ENCODE measurements around the gene MEX3D. TPM values are rescaled to one million over a fixed set of nuclear protein-coding genes. Genes with fewer than 3 reads are reported as not detected.

MEX3D gene
- total and polyA plus RNA-seq, 5 experiments from 2014 or later: 0.08 to 4.4 (median 3.0) TPM; not detected in 2

DNA sequence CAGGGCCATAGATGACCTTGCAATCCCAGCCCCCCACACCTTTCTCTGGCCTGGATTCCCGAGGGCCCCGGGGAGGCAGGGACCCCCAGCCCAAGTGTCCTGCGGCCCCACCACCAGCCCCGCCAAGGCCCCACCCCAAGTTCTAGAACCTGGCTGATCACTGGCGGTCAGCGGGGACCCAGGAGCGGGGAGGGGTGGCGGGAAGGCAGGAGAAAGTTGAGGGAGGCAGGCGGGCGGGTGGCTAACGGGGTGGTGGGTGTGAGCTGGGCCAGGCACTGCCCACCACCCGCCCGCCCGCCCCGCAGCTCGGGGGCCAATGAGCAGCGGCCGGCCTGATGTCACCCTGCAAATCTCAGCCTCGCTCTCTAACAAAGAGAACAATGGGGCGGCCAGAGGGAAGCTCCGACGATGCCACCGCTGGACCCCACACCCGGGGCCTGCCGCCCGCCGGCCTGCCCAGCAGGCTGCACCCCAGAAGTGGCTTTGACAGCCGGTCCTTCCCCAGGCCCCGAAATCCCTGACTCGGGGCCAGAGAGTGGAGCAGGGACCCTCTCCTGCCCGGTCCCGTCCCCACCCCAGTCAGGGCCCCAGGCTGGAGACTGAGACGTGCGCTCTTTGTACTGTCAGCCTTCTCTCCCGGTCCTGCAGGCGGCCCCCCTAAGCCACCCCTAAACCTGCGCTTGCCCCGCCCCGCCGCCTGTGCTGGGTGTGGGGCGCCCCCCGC, 1.6 kb downstream of the MEX3D start:
- ATAC-seq: peak in 1 of 2 donors; percentile 5

DNA sequence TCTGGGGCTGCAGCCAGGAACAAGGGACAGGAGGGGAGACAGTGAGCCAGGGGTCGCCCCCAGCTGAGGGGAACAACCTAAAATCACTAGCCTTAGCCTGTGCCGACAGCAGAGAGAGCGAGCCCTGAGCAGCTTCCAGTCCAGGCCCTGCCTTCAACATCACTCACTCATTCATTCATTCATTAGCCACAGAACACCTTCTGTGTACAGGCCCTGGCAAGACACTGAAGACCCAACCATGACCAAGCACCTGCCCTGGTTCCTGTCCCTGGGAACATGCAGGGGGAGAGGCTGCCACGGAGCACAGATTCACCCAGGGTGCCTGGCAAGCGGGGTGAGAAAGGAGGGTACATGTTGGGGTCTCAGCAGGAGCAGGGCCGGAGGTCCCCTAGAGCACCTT, 4.9 kb downstream of the MEX3D start:
- Mint-ChIP-seq H3K36me3 (no peaks in the 10 kb centered on the region), H3K9me3 (no peaks in the 10 kb centered on the region), H3K27me3 (no peaks in the 10 kb centered on the region), H3K4me3 (peak overlapping the region in 1 of 10 donors; percentile 4), H3K4me1 (peaks cover 0 to 6% (median 0%) of the 10 kb centered on the region in 4 donors), H3K27ac (peak overlapping the region in 1 of 10 donors; percentile 18)
- peak in 1 of 10 donors; percentile 21 for DNase-seq
- ATAC-seq: no peak
- POLR2A ChIA-PET: no interaction called here

More for the DNA sequence above, 1.6 kb downstream of the MEX3D start:
- no peaks in the 10 kb centered on the region for H3K36me3 Mint-ChIP-seq
- no peaks in the 10 kb centered on the region for H3K9me3 Mint-ChIP-seq
- POLR2A ChIA-PET: interaction anchor here (1.1 kb wide), 1 partner anchor 86 kb away, joined by 3 read pairs; no protein-coding TSS in a partner anchor
- H3K4me1 Mint-ChIP-seq: peaks cover 4 to 9% (median 5%) of the 10 kb centered on the region in 4 donors
- peak overlapping the region in 2 of 10 donors; percentile 34 to 45 for H3K4me3 Mint-ChIP-seq
- DNase-seq: peak in 1 of 10 donors; percentile 13
- H3K27me3 Mint-ChIP-seq: peaks cover 0 to 4% (median 0%) of the 10 kb centered on the region in 5 donors
- H3K27ac Mint-ChIP-seq: no peak overlapping the region

DNA sequence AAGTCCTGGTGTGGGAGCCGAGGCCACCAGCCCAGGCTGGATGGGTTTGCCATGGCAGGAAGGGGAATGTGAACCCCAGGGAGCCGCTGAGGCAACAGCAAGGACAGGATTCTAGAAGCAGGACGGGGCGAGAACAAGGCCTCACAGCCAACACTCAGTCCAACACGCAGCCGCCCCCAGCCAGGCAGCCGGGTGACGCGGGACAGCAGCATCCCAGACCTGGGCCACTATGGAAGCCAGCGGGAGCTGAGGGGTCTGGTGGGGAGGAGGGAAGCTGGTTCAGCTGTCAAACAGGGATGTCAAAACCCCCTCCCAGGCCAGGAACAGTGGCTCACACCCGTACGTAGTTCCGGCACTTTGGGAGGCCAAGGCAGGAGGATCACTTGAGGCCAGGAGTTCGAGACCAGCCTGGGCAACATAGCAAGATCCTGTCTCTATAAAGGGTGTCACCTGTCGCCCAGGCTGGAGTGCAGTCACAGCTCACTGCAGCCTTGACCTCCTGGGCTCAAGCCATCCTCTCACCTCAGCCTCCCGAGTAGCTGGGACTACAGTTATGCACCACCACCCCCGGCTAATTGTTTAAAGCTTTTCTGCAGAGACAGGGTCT, 6.8 kb downstream of the MEX3D start:
- H3K9me3 Mint-ChIP-seq: no peaks in the 10 kb centered on the region
- no peak overlapping the region for H3K27ac Mint-ChIP-seq
- H3K4me1 Mint-ChIP-seq: peaks cover 0 to 6% (median 0%) of the 10 kb centered on the region in 4 donors
- ATAC-seq (no peak), DNase-seq (peak in 1 of 10 donors; percentile 50)
- H3K36me3 Mint-ChIP-seq: no peaks in the 10 kb centered on the region
- no peak overlapping the region for H3K4me3 Mint-ChIP-seq
- H3K27me3 Mint-ChIP-seq: no peaks in the 10 kb centered on the region
- POLR2A ChIA-PET: no interaction called here

DNA sequence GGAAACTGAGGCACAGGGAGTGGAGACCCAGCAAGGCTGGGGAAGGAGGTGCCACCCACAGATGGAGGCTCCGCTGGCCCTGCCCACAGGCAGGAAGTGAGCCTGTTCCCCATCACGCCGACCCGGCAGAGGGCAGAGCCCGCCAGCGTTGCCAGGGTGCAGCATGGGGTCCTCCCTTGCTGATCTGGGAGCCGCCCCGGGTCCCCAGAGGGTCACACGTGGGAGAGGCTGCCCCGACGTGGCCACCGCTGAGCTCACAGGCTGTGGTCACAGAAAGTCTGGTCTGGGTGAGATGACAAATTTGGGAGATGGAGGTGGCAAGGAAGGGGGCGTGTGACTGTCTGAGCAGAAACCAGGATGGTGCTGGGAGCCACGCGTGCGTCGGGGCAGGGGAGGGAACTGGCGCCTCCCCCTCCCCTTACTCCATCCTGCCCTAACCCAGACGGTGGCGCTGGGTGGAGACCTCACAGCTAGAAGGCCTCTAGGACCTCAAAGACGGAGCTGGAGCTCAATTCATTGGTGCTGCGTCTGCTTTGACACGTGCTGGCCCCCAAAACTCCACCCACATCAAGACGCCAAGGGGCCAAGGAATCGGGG, 7.7 kb downstream of the MEX3D start:
- POLR2A ChIA-PET: no interaction called here
- Mint-ChIP-seq H3K4me1 (peaks cover 0 to 6% (median 0%) of the 10 kb centered on the region in 4 donors), H3K4me3 (no peak overlapping the region), H3K36me3 (no peaks in the 10 kb centered on the region), H3K27ac (no peak overlapping the region), H3K9me3 (no peaks in the 10 kb centered on the region), H3K27me3 (no peaks in the 10 kb centered on the region)
- DNase-seq (no peak), ATAC-seq (no peak)

DNA sequence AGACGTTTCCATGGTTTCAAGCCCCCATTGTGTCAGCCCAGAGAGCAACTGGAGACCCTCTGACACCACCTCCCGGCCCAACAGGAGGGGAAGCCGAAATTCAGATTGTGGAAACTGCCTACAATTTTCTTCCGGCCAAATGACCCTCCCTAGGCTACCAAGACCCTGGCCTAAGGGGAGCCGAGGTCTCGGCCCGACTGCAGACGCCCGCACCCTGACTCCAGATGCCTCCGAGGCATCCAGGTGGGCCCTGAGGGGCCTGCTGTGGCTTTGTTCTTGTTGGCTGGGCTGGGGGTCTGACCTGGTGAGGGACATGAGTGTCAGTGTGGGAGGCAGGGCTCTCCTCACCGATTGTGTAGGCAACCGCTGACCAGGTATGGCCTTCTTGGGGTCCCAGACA, 9.6 kb downstream of the MEX3D start:
- no peaks in the 10 kb centered on the region for H3K9me3 Mint-ChIP-seq
- H3K36me3 Mint-ChIP-seq: no peaks in the 10 kb centered on the region
- H3K4me1 Mint-ChIP-seq: peaks cover 0 to 6% (median 0%) of the 10 kb centered on the region in 4 donors
- H3K27me3 Mint-ChIP-seq: no peaks in the 10 kb centered on the region
- POLR2A ChIA-PET: no interaction called here
- H3K4me3 Mint-ChIP-seq: no peak overlapping the region
- ATAC-seq (no peak), DNase-seq (no peak)
- no peak overlapping the region for H3K27ac Mint-ChIP-seq

DNA sequence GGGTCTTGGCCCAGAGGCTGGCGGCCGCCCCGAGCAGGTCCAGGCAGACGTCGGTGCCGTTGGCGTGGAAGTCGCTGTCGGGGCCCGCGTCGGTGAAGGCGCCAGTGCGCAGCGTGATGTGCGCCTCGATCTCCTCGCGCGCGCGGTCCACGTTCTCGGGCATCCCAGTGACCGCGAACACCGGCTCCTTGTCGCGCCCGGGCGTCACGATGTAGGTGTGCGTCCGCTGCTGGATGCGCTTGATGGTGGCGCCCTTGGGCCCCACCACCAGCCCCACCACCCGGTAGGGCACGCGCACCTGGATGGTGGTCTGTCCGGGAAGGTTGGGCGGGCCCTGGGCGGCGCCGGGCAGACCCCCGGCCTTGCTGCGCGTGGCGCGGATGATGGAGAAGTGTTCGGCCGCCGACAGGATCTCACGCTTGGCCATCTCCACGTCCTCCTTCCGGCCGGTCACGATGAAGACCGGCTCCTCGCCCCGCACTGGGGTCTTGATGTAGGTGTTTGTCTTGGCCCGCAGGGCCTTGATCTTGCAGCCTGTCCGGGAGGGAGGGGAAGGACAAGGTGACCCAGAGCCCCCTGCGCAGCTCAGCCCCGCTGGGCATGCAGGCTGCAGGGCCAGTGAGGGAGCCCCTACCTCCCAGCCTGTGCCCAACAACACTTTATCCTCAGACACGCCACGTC, 11.6 kb downstream of the MEX3D start:
- Mint-ChIP-seq H3K4me3 (no peak overlapping the region), H3K27me3 (peaks cover 0 to 11% (median 7%) of the 10 kb centered on the region in 5 donors), H3K27ac (no peak overlapping the region), H3K4me1 (peaks cover 0 to 6% (median 0%) of the 10 kb centered on the region in 4 donors), H3K36me3 (no peaks in the 10 kb centered on the region), H3K9me3 (no peaks in the 10 kb centered on the region)
- DNase-seq (no peak), ATAC-seq (no peak)
- POLR2A ChIA-PET: interaction anchor here (0.6 kb wide), 1 partner anchor 13 kb away, joined by 6 read pairs; no protein-coding TSS in a partner anchor

GRCh38 chr19:1555487-1556389, 12.4 kb downstream of the MEX3D start:
- POLR2A ChIA-PET: no interaction called here
- ATAC-seq: no peak

GRCh38 chr19:1554968-1555367, 13.2 kb downstream of the MEX3D start:
- Mint-ChIP-seq H3K36me3 (no peaks in the 10 kb centered on the region), H3K9me3 (no peaks in the 10 kb centered on the region), H3K27me3 (peaks cover 0 to 18% (median 7%) of the 10 kb centered on the region in 5 donors), H3K4me3 (no peak overlapping the region), H3K27ac (no peak overlapping the region), H3K4me1 (peaks cover 0 to 1% (median 0%) of the 10 kb centered on the region in 4 donors)
- ATAC-seq: no peak
- POLR2A ChIA-PET: no interaction called here
- DNase-seq: no peak

More at GRCh38 chr19:1555487-1556389, 12.4 kb downstream of the MEX3D start:
- H3K9me3 Mint-ChIP-seq: no peaks in the 10 kb centered on the region
- no peak overlapping the region for H3K27ac Mint-ChIP-seq
- no peak overlapping the region for H3K4me3 Mint-ChIP-seq
- H3K36me3 Mint-ChIP-seq: no peaks in the 10 kb centered on the region
- H3K4me1 Mint-ChIP-seq: peaks cover 0 to 6% (median 0%) of the 10 kb centered on the region in 4 donors
- H3K27me3 Mint-ChIP-seq: peaks cover 0 to 14% (median 7%) of the 10 kb centered on the region in 5 donors
- DNase-seq: no peak

GRCh38 chr19:1553415-1553814, 14.7 kb downstream of the MEX3D start:
- no peak for ATAC-seq
- Mint-ChIP-seq H3K27ac (no peak overlapping the region), H3K36me3 (no peaks in the 10 kb centered on the region), H3K4me3 (no peak overlapping the region), H3K9me3 (no peaks in the 10 kb centered on the region), H3K4me1 (peaks cover 0 to 1% (median 0%) of the 10 kb centered on the region in 4 donors), H3K27me3 (peaks cover 0 to 18% (median 11%) of the 10 kb centered on the region in 5 donors)
- DNase-seq: no peak
- POLR2A ChIA-PET: interaction anchor here (0.6 kb wide), 1 partner anchor 11 kb away, joined by 4 read pairs; no protein-coding TSS in a partner anchor

GRCh38 chr19:1551068-1552040, 16.8 kb downstream of the MEX3D start:
- H3K4me1 Mint-ChIP-seq: peaks cover 0 to 1% (median under 1%) of the 10 kb centered on the region in 4 donors
- POLR2A ChIA-PET: interaction anchor here (0.6 kb wide), 1 partner anchor 48 kb away, joined by 4 read pairs; no protein-coding TSS in a partner anchor

More at GRCh38 chr19:1551068-1552040, 16.8 kb downstream of the MEX3D start:
- Mint-ChIP-seq H3K27me3 (peaks cover 0 to 23% (median 11%) of the 10 kb centered on the region in 5 donors), H3K36me3 (no peaks in the 10 kb centered on the region), H3K4me3 (no peak overlapping the region), H3K9me3 (no peaks in the 10 kb centered on the region), H3K27ac (no peak overlapping the region)
- no peak for DNase-seq
- no peak for ATAC-seq
